HG03095 (cell line): Measurements from ENCODE around the gene FYN.
"Not testable (repeated sequence)": the region's sequence is repeated elsewhere in the genome, so short reads cannot be mapped to it uniquely, and the experiment has no call there.

Experiments used
- ATAC-seq: cut with Tn5 transposase; IDR thresholded peaks from one replicate; pipeline ENCODE4 v1.9.1; 2021; ENCODE audit warnings: moderate library complexity; ENCODE audit not compliant: unreplicated experiment

Gene FYN

GRCh38 chr6:111873178-111874024 is at the start of gene FYN:
Gene FYN (minus strand): TSS chr6:111873452. CDS start chr6:111720051, 153,401 bp downstream.
- peak; percentile 99 for ATAC-seq

GRCh38 chr6:111922454-111923297 is 49.4 kb upstream of the FYN start:
- ATAC-seq = no peak

- no peak for ATAC-seq
Measured at GRCh38 chr6:111921103-111921502, 47.9 kb upstream of the FYN start.

GRCh38 chr6:111920578-111920977 is 47.3 kb upstream of the FYN start:
- no peak for ATAC-seq

- no peak for ATAC-seq
Measured at GRCh38 chr6:111918825-111919224, 45.6 kb upstream of the FYN start.

GRCh38 chr6:111916747-111917146 is 43.5 kb upstream of the FYN start:
- ATAC-seq = no peak

- ATAC-seq = no peak
Measured at GRCh38 chr6:111914617-111915016, 41.4 kb upstream of the FYN start.

GRCh38 chr6:111912904-111913303 is 39.7 kb upstream of the FYN start:
- no peak for ATAC-seq

- no peak for ATAC-seq
Measured at GRCh38 chr6:111911428-111911827, 38.2 kb upstream of the FYN start.

GRCh38 chr6:111909238-111909637 is 36.0 kb upstream of the FYN start:
- no peak for ATAC-seq

- not testable (repeated sequence) for ATAC-seq
Measured at GRCh38 chr6:111908365-111908764, 35.1 kb upstream of the FYN start.

- no peak for ATAC-seq
Measured at GRCh38 chr6:111900735-111901134, 27.5 kb upstream of the FYN start.

GRCh38 chr6:111899531-111899930 is 26.3 kb upstream of the FYN start:
- ATAC-seq = no peak

GRCh38 chr6:111898452-111898851 is 25.2 kb upstream of the FYN start:
- ATAC-seq = no peak

GRCh38 chr6:111894951-111895350 is 21.7 kb upstream of the FYN start:
- no peak for ATAC-seq

GRCh38 chr6:111894272-111894671 is 21.0 kb upstream of the FYN start:
- no peak for ATAC-seq

- no peak for ATAC-seq
Measured at GRCh38 chr6:111892431-111892830, 19.2 kb upstream of the FYN start.

- no peak for ATAC-seq
Measured at GRCh38 chr6:111890988-111891387, 17.7 kb upstream of the FYN start.

GRCh38 chr6:111888928-111889695 is 15.9 kb upstream of the FYN start:
- no peak for ATAC-seq

GRCh38 chr6:111886793-111887192 is 13.5 kb upstream of the FYN start:
- not testable (repeated sequence) for ATAC-seq

GRCh38 chr6:111885373-111886027 is 12.2 kb upstream of the FYN start:
- no peak for ATAC-seq
